ENCODE results near the gene SPRR2G.

GRCh38 chr1:153133743-153134142, 16.9 kb downstream of the SPRR2G start:
- TF ChIP-seq CTCF (IDR thresholded peaks at IDR 0.05), result no peak
- no peak for TF ChIP-seq POLR2AphosphoS5 (IDR thresholded peaks at IDR 0.05)
- no peak for TF ChIP-seq EP300 (IDR thresholded peaks at IDR 0.05; ENCODE audit: low read depth)
